Fibroblast of skin of right quadriceps (primary cell): ENCODE results near the gene CNTRL.

Experiments used
- DNase-seq: peaks from one replicate; pipeline ENCODE4 v3.0.0-alpha.2; 2013

CNTRL gene

DNA sequence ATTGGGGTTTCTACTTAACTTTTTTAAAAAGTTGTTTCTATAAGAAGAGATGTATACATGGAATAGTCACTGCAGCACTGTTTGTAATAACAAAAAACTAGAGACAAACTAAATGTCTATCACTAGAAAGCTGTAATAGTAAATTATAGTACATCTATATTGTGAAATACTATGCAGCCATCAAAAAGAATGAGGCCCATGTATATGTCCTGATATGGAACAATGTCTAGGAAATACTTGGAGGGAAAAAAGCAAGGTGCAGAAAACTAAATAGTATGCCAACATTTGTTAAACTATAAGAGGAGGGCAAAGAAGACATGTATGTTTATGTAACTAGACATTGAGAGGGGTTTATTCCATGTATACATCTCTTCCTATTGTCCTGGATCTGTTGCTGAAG, 129.9 kb downstream of the CNTRL start:
- DNase-seq = no peak

DNA sequence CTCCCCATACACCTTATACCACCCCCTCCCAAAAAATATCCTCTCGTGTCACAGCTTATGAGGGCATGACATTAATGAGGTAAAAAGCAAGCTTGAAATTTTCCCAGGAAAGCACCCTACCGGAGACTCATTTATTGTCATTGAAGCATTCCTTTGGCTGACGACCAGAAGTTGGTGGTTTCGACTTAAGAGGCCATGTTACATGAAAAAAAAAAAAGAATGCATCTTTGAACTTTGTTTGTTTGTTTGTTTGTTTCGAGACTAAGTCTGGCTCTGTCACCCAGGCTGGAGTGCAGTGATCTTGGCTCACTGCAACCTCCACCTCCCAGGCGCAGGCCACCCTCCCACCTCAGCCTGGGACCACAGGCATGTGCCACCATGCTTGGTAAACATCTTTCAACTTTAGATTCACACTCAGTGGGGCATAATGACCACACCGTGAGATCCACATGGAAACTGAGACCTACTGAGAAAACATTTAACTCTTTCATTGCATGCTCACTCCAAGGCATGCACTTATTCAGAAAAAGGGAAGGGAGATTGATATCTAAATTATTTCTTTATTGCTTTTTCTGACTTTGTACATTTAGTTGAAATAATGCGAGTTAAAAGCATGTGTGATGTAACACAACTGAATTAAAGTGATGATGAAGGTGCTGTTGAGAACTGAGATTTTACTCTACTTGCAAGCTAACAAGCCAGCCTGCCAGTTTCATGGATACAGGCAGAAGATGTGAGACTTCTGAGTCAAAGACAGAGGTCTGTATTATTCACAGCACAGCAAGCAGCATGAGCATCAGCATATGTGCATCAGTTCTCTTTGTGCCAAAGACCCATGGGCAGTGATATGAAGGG, 132.0 kb downstream of the CNTRL start:
- DNase-seq = peak; percentile 46

DNA sequence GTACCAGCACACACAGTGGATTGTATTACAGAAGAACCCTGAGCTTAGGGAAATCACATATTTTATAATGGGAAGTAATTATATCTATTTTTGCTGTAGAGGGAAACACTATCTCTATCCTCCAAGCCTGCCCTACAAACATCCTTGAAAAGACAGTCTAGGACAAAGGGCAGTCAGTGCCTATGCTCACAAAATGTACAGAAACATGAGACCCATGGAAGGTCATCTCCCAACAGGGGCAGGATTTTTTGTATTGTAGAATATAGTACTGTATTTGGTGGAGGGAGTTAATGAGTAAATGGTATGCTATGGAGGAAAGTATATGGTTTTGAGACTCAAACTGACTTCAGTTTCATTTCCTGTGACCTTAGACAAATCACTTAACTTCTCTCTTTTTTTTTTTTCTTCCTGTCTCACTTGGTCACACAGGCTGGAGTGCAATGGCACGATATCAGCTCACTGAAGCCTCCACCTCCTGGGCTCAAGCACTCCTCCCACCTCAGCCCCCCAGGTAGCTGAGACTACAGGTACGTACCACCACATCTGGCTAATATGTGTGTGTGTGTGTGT, 132.7 kb downstream of the CNTRL start:
- no peak for DNase-seq

- no peak for DNase-seq
Observed at GRCh38 chr9:121210536-121210935, 135.8 kb downstream of the CNTRL start.

DNA sequence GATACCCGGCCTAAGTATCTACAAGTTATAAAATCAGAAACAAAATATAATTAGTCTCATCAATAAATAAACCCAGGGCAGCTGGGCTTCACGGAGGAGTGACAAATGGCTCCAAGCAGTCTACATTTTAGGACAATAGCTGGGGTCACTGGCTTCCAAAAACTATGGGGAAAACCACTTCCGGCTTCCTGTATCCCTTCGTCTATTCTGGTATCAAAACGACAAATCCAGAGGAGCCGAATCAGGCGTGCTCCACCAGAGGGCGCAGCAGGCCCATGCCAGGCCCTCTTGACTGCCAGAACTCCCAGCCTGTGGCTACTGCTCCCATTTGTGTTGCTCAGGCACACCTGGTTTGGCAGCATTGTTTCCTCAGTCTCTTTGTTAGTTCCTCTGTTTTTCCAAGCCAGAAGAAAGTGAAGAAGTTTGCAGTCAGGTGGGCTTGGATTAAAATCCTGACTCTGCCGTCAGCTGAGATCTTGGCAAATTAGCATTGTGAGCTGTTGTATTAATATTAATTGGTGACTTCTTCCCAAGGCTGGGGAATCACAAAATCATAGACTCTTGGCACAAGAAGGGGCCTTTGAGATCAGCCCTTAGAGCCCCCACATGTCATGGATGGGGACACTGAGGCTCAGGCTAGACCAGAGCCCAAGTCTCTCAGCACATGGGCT, 138.5 kb downstream of the CNTRL start:
- peak; percentile 87 for DNase-seq

GRCh38 chr9:121214005-121214404, 139.2 kb downstream of the CNTRL start:
- DNase-seq = no peak

DNA sequence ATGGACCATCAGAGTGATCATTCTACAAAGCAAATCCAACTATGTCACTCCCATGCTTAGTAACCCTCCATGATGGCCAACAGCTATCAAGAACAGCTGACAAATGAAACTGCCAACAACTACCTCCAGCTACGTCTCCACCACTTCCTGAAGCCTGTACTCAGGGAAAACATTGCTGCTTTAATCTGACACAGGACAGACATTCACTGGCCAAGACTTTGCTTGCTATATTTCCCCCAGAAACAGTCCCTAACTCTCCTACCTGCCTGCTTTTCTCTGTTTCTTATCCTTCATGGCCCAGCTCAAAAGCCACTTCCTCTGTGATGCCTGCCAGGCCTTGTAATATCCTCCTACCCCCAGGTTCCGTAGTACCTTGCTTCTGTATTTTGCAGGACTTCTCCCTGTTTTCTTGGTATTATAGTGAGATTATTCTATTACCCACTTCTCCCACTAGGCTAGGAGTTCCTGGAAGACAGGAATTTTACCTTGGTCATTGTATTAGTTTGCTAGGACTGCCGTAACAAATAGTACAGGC, 141.6 kb downstream of the CNTRL start:
- no peak for DNase-seq

- DNase-seq = peak; percentile 60
Observed at GRCh38 chr9:121217609-121218292, 143.0 kb downstream of the CNTRL start.

DNA sequence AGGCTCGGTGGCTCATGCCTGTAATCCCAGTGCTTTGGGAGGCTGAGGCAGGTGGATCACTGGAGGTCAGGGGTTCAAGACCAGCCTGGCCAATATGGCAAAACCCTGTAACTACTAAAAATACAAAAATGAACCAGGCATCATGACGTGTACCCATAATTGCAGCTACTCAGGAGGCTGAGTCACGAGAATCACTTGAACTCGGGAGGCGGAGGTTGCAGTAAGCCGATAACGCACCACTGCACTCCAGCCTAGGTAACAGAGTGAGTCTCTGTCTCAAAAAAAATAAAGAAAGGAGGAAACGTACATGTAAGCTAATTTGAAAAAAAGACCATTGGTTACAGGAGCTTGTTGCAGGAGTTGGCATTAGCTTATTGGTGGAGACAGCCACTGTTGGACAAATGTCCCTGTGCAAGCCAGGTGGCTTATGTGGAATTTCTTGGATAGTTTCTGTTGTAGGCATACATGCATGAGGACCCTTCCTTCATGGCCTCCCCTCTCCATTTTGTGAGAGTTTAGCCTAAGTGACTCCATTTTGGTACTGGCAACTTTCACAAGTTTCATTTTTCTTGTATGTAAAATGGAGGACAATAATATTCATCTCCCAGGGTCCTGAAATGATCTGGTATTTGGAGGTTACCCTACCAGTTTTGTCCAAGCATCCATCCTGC, 143.7 kb downstream of the CNTRL start:
- no peak for DNase-seq

DNA sequence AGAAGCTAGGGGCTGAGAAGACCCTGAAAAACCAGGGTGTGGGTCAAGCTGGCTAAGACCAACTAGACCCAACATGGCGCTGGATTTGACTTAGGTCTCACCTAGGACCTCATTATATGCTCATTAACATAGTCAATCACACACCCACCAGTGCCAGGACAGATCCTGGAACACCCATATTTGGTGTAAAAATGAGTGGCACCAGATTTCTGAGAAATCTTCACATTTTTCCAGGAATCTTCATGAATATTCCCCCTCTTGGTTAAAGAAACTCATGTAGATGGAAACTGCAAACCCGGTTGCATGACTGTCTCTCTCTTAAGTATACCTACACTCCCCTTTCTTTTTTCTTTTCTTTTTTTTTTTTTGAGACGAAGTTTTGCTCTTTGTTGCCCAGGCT, 144.8 kb downstream of the CNTRL start:
- no peak for DNase-seq

DNA sequence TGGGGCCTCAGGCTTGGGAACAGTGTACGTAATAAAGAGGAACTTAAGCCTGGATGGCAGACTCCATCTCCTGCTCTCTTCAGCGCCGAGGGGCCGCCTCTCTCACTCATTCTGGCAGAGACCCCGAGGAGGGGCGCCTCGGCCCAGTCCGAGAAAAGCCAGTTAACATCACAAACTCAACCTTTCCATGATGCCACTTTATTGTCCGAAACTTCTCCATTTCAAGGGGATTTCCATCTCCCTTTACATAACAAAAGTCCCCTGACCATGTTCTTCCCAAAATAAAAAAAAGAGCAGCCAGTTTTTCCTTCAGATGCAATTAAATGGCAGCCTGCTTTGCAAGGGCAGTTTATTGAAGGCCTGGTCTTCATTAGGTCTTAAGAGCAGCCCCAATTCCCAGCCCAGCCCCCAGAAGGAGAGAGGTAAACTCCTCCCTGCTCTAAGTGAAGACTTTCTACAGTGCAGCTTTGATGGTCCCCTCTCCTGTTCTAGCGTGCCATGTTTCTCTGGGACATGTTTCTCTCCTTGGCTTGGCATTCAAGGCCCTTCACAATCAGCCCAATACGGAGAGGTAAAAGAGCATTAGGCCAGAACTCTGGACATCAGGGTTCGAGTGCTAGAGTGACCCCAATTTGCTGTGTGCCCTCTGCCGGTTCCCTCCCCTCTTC, 146.4 kb downstream of the CNTRL start:
- no peak for DNase-seq

DNA sequence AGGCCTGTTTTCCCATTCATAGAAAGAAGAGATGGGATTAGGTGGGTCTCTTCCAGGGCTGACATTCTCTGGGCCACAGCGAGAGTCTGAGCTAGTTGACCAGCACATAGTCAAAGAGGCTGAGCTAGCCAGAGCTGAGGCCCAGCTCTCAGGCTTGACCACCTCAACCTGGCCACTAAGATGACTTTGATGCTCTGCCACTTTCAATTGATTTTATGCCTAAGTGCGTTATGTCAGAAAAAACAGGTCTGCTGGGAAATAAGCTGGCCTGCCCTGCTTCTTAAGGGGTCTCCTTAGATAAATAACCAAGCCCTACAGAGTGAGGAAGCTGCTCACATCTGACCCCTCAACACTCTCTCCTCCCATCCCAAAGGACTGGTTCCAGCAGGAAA, 146.9 kb downstream of the CNTRL start:
- DNase-seq = no peak

GRCh38 chr9:121222524-121223171, 147.9 kb downstream of the CNTRL start:
- DNase-seq = peak; percentile 60

- DNase-seq = no peak
Observed at GRCh38 chr9:121225240-121225639, 150.5 kb downstream of the CNTRL start.

DNA sequence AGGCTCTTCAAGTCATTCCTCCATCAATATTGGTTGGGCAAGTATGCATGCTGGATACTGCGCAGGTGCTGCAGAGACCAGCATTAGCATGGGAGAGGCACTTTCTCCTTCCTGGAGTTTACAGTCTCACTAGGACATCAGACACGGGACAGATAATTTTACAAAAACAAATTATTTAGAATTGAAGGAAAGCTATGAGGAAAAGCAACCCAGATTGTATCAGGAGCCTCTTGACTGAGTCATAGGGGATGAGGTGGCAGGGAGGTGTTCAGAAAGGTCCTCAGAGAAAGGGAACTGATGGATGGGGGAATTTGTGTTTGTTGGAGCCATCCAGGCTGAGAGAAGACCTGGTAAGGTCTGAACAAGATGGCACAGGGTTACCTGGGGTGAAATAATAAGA, 151.4 kb downstream of the CNTRL start:
- DNase-seq = peak; percentile 37
